Spleen (tissue), 7 donors: ENCODE results near the gene ATXN1.

ENCODE experiments used
- CTCF ChIP-seq, 11 experiments: fragments of 200-600 bp in 7 of 11; fragments of 450-650 bp in 4 of 11; sonication (generic) in 4 of 11; IDR thresholded peaks in 8 of 11; conservative IDR thresholded peaks in 3 of 11; 1 replicate in 7 of 11; 2 replicates in 4 of 11; pipeline versions ENCODE4 v1.4.0 to v1.8.0; 2016 to 2021; ENCODE audit warnings: antibody characterized with exemption in 11 of 11, inconsistent platforms in 4 of 11, mild to moderate bottlenecking in 1 of 11
- POLR2A ChIP-seq, 3 donors: fragments of 450-650 bp; IDR thresholded peaks; one replicate each; pipeline ENCODE4 v1.5.1; 2017; ENCODE audit warnings: antibody characterized with exemption in 3 of 3, mild to moderate bottlenecking in 1 of 3
- POLR2AphosphoS5 ChIP-seq, 3 donors: sonication (generic); formaldehyde crosslinking; IDR thresholded peaks; one replicate each; pipeline ENCODE4 v1.5.1; 2017; ENCODE audit warnings: antibody characterized with exemption in 3 of 3
- donor health status: DM: no; HTN: no; CAD: no; lungs with moderate emphysema.
- donor health status: DM: no; HTN: no; CAD: no.
- donor health status: DM: no; HTN: no; CAD: no.

GRCh38 chr6:16461491-16461890 is 299.8 kb downstream of the ATXN1 start:
- TF ChIP-seq CTCF (IDR thresholded peaks at IDR 0.05 in 8 of 11, conservative IDR thresholded peaks at IDR 0.05 in 3 of 11) (no peak), POLR2A (IDR thresholded peaks at IDR 0.05) (no peak), POLR2AphosphoS5 (IDR thresholded peaks at IDR 0.05) (no peak)
